MV-4-11 (cell line): ENCODE results near the gene DCUN1D2.
"Not testable (repeated sequence)": the region's sequence is repeated elsewhere in the genome, so short reads cannot be mapped to it uniquely, and the experiment has no call there.

ENCODE experiments used
- DNase-seq: peaks from one replicate; lab custom pipeline; 2025; lab: John Stamatoyannopoulos, UW

DCUN1D2 gene

DNA sequence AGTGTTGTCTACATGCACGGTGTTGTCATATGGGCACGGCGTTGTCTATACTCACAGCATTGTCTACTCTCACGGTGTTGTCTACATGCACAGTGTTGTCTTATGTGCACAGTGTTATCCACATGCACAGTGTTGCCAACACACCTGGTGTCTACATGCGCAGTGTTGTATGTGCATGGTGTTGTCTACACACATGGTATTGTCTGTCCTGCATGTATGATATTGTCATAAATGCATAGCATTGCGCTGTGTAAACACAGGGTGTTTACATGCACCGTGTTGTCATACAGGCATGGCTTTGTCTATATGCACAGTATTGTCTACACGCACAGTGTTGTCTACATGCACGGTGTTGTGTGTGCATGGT lies 44.0 kb downstream of the DCUN1D2 start:
- DNase-seq, result no peak

DNA sequence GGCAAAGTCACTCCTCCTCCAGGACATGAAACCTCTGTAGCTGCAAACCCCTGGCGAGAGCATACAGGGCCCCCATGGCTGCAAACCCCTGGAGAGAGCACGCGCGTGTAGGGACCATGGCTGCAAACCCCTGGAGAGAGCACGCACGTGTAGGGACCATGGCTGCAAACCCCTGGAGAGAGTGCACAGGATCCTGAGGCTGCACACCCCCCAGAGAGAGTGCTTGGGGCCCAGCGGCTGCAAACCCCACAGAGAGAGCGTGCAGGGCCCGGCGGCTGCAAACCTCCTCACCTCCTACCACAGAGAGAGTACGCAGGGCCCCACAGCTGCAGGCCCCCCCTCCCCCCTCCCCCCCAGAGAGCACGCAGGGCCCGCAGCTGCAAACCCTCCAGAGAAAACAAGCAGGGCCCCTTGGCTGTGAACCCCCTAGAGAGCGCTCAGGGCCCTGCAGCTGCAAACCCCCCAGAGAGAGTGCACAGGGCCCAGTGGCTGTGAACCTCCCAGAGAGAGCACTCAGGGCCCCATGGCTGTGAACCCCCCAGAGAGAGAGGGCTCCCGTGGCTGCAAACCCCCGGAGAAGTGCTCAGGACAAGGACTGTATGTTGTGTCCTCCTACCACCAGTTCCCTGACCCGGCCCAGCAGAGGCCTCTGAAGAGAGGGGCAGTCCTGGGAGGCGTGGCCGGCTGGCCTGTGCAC lies 44.6 kb downstream of the DCUN1D2 start:
- DNase-seq, result no peak

DNA sequence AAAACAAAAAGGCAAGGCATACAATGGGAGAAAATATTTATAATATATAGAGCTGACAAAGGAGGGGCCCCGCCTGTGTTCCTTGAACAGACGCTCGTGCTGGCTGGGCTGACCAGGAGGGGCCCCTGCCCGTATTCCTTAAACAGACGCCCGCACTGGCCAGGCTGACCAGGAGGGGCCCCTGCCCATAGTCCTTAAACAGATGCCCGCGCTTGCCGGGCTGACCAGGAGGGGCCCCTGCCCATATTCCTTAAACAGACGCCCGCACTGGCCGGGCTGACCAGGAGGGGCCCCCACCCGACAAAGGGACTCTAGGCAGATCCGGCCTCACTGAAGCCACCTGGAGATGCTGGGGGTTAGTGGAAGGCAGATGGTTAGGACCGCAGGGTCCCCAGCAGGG lies 46.5 kb downstream of the DCUN1D2 start:
- DNase-seq, result no peak

DNA sequence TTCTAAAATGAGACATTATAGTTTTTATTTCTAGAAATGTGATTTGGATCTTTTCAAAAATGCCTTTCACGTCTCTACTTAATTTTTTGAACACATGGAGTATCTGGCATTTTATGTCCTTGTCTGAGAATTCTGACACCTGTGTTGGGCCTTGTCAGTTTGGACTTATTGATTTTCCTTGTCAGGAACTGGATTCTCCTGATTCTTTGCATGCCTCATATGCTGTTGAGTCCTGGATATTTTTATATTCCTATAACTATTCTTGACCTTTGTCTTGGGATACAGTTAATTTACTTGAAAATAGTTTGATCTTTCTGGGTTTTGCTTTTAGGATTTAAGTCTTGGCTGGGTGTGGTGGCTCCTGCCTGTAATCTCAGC lies 47.5 kb downstream of the DCUN1D2 start:
- DNase-seq, result no peak

DNA sequence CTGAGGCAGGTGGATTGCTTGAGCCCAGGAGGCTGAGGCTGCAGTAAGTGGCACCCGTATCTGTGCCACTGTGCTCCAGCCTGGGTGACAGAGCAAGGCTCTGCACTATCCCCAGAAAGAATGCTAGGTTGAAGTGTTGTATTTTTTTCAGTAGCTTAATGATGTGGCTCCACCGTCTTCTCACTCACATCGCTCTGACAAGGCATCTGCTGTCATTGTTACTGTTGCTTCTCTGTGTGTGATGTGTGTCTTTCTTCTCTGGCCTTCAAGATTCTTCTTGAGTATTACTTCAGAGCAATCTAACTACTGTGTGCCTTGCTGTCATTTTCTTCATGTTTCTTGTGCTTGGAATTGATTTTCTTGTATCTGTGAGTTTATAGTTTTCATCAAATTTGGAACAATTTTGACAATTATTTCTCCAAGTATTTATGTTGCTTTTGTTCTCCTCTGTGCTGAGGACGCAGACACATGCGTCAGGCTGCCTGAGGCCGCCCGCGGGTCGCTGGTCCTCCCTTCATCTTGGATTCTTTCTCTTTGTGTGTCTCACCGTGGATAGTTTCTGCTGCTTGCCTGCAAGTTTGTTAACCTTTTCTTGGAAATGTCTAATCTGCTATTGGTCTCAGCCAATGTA lies 48.0 kb downstream of the DCUN1D2 start:
- no peak for DNase-seq

DNA sequence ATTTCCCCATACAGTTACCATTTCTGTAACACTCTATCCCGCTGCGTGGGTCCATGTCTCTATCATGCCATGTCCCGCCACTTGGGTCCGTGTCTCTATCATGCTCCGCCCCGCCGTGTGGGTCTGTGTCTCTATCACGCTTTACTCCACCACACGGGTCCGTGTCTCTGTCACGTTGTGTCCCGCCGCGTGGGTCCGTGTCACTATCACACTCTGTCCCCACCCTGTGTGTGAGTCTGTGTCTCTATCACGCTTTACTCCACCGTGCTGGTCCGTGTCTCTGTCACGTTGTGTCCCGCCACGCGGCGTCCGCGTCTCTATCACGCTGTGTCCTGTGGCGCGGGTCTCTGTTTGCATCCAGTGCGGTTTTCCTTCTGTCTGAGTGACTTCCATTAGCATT lies 48.9 kb downstream of the DCUN1D2 start:
- no peak for DNase-seq

DNA sequence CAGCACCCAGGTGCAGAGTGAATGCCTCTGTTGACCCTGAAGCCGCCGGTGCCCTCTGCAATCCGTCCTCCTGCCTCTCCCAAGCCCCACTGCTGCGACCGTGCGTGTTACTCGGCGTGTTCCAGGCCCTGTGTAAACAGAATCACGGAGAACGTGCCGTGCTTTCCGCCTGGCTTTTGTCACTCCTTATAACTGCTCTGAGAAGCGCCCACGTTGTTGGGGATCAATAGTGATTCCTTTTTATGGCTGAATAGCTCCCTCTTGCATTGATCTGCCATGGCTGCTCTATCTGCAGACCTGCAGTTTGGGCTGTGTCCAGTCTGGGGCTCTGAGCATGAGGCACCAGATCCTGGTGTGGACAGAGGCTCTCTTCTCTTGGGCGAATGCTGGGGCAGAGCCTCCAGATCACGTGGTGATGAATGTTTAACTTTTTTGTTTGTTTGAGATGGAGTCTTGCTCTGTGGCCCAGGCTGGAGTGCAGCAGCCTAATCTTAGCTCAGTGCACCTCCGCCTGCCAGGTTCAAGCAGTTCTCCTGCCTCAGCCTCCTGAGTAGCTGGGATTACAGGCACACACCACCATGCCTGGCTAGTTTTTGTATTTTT lies 53.0 kb downstream of the DCUN1D2 start:
- no peak for DNase-seq

DNA sequence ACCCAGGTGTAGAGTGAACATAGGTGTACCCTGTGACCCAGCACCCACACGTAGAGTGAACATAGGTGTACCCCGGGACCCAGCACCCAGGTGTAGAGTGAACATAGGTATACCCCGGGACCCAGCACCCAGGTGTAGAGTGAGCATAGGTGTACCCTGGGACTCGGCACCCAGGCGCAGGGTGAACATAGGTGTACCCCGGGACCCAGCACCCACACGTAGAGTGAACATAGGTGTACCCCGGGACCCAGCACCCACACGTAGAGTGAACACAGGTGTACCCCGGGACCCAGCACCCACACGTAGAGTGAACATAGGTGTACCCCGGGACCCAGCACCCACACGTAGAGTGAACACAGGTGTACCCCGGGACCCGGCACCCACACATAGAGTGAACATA lies 53.6 kb downstream of the DCUN1D2 start:
- DNase-seq, result not testable (repeated sequence)

DNA sequence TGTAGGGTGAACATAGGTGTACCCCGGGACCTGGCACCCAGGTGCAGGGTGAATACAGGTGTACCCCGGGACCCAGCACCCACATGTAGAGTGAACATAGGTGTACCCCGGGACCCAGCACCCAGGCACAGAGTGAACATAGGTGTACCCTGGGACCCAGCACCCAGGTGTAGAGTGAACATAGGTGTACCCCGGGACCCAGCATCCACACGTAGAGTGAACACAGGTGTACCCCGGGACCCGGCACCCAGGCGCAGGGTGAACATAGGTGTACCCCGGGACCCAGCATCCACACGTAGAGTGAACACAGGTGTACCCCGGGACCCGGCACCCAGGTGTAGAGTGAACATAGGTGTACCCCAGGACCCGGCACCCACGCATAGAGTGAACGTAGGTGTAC lies 54.6 kb downstream of the DCUN1D2 start:
- DNase-seq, result not testable (repeated sequence)

DNA sequence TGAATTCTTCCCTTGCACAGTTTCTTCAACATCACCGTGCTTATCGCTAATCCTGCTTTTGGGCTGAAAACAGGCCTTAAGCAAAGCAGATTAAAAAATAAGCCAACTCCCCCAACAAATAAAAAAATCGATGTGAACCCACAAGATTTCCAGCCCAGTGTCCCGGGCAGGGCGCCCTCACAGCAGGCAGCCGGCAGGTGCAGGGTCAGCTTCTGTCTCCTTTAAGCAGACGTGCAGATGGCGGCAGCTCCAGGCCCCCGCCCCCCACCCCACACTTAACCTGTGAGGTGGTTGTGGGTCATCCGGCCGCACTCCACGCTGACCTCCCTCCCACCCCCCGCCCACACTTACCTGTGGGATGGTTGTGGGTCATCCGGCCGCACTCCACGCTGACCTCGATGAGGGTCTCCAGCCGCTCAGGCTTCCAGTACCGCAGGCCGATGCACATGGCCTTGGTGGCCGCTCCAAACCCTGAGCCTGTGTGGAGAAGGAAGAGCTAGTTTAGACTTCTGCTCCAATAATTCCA lies 57.1 kb downstream of the DCUN1D2 start:
- DNase-seq, result no peak

DNA sequence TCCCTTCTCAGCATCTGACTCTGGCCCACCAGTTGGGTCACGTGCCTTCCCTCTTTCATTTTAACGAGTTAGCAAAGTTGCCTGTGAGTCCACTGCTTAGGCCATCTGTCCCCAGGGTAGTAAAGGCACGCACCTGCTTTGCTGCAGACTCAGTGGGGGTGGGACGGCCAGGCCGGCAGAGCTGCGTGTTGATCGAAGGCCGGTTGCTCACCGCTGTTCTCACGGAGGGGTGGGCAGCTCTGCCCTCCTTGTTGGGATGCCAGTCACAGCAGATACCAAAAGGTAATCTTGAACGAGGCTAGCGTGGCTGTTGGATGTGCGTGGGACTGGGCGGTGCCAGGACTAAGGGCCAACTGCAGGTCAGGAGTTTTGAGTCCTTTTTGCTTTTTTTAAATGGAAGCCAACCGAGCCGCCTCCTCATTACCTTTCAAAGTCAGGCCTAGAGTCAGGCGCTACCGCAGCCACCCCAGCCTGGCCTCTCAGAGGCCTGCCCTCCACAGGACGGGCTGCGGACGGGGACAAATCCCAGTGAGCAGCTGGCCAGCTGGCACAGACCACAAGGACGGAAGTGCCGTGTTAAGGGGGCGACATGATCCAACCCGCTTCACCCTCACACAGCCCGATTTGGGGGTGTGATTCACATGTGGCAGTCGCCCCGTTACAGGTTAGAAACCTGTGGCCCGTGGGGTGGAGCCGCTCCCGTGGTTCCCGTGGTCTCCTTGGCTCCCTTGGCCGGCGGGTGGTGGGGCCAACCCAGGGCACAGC lies 57.8 kb downstream of the DCUN1D2 start:
- no peak for DNase-seq

DNA sequence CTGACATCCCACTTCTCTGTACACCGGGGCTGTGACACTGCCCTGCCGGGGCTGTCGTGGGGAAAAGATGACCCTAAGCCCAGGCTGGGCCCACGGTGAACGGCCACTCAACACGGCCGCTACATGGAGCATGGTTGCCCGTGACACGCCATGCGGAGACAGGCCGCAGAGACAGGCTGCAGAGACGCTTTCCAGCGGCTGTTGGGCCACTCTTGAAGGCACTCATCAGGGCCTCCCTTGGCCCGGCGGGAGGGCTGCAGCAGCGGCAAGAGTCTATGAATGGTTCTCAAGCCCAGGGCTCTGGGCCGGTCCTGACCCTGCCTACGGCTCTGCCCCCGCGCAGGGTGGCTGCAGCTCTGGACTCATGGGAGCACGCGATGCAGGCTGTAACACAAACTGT lies 59.3 kb downstream of the DCUN1D2 start:
- DNase-seq, result no peak

DNA sequence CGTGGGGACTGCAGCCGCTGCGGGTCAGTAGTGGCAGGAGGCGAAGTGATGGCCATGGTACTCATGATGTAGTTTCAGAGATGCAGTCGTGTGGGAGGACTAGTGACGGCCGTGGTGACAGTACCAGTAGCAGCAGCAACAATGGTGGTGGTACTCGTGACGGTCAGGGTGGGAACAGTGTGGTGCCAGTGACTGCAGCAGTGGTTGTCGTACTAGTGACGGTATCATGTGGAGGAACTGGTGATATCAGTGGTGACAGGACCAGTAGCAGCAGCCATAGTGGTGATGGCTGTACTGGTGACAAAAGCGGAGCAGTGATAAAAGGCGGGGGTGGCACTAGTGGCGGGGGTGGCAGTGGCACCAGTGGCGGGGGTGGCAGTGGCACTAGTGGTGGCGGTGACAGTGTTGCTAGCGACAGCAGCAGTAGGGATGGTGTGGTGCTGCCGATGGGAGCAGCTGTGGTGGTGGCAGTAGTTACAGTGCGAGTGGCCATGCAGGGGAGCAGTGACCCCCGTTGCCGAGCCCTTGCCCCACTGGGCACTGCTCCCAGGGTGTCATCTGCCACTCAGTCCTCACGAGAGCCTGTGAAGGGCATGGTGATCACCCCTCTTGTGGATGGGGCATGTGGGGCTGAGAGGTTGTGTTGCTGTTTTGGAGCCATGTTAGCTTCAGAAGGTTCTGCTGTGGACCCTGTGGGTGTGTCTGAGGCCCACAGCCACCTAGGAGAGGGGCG lies 60.0 kb downstream of the DCUN1D2 start:
- DNase-seq, result no peak

DNA sequence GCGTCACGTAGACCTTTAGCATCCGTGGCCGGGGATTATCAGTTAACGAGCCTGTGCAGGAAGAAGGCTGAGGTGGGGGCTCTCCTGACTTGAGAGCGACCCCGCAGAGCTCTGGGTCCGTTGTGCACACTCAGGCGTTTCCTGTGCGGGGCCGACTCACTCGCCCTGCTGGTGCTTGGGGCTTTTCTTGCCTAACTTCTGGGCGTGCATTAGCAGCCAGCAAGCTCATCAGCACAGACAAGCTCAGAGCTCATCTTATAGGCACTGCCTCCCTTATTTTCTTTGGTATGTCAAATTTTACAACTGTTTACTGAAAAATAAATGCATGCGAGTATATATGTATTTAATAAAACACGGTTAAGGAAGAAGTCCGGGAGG lies 60.9 kb downstream of the DCUN1D2 start:
- DNase-seq, result no peak

DNA sequence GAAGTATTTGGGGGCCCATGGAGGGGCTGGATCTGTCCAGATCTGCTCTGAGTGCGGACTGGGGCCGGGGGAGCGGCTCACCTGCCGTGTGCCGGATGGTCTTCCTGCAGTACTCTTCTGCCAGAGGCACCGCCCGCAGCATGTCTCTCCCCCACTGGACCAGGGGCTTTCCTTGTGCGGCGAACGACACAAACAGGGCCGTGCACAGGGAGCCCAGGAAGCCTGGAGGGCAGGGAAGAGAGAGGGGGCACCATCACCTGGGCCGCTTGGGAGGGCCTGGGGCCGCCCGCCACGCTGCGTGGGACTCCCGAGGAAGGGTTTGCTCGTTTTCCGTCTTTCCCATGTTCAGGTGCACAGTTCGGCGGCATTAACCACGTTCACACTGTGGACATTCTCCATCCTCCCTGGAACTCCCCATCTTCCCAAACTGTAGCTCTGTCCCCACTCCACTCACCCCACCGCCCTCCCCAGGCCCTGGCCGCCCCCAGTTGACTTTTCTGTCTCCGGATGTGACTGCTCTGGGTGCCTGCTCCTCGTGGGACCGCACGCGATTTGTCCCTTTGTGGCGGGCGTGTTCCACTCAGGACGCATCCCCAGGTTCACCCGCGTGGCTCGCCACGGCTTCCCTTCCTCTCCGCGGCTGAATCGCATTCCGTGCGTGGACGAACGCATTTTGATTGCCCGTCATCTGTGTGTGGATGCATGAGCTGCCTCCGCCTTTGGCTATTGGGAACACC lies 61.5 kb downstream of the DCUN1D2 start:
- DNase-seq, result no peak

DNA sequence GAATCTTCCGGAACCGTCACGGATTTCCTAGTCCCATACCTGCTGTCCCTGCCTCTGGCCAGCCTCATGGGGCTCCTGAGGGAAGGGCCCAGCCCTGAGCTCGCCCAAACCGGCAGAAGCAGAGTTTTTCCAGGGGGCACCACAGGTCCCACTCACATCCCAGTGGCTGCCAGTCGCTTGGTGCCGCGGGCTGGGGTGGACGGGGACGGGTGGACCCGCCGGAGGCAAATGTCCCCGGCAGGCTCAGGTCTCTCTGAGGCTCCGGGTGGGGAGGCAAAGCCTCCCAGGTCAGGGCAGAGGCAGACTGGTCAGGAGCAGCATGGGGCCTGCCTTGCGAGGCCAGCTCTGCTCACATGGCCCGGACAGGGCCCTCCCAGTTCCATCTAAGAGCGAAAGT lies 62.0 kb downstream of the DCUN1D2 start:
- no peak for DNase-seq

DNA sequence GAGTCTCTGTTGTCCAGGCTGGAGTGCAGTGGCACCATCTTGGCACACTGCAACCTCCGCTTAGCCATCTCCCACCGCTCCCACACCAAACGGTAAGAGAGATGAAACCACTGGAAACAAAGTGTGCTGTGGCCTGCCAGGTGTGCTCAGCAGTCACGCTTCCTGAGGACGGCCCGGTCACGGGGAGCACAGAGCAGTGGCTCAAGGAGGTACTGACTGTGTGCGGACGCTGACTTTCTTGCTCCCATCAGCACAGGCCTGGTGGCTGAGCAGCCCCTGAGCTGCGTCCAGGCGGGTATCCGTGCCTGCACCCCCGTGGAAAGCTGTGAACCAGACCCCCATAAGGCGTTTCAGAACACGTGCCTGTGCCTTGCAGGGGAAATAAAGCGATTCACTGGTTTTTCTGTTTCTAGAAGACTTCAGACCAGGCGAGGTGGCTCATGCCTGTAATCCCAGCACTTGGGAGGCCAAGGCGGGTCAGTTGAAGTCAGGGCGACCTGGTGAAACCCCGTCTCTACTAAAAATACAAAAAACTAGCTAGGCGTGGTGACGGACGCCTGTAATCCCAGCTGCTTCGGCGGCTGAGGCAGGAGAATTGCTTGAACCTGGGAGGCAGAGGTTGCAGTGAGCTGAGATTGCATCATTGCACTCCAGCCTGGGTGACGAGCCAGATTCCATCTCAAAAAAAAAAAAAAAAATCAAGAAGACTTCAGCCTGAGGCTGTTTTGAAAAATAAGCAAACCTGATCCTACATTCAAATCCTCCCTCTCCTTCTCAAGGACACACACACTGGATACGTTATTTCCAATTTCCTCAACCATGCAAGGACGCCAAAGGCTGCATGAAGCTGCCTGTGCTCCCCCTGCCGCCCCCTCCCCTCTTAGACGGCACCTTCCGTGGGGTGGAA lies 62.7 kb downstream of the DCUN1D2 start:
- DNase-seq, result no peak

DNA sequence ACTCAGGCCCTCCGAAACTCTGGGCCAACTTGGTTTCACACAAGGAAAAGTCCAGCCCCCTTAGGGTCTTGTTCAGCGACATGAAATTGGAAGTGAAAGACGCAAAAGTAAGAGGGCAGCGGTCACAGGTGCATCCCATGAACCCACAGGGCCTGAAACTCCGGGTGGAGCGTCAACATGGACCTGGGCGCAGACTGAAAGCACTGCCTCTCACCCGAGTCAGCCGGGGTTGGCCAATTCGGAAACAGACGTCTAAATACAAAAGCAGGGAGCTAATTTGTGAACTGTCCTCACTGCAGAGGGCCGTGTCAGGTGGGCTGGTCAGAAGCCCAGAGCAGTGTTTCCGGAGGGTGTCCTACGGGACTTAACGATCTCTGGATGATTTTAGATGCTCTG lies 63.9 kb downstream of the DCUN1D2 start:
- DNase-seq, result no peak

DNA sequence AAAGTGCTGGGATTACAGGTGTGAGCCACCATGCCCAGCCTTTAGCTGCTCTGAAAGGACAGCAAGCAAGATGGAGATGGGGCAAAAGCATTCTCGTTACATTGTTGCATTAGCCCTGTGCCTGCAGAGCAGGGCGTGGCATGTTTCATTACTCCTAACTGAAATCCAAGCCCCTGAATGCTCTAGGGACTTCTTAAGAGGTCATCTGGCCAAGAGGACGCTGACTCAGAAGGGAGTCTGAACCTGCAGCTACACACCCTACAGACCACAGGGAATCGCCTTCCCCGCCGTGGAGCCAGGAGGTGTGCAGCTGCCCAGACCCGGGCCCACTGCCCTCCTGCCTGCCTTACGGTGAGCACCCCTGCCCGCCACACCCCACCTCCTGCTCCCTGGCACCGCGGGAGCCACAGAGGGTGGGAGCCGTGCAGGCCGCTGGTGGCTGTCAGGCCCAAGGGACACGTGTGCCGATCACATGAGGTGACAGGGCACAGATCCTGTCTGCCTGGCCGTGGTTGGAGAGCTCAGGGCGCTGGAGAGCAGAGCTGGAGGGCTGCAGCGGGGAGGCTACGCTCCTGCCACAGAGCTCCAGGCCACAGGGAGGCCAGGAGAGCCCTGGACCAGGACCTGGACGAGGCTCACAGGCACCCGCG lies 64.4 kb downstream of the DCUN1D2 start:
- no peak for DNase-seq
